GM20431 (cell line): ENCODE data around the gene CTSW.

Source experiments
- in situ Hi-C: fragments of 300-500 bp; cut with MseI, MboI; formaldehyde crosslinking; loops from one replicate; pipeline ENCODE4 v1.15.0; 2020; ENCODE audit warnings: low sequenced_read_pairs; ENCODE audit not compliant: unreplicated experiment

Gene CTSW

GRCh38 chr11:65898656-65899355 is 19.2 kb downstream of the CTSW start:
- in situ Hi-C loops, result no loop called here

DNA sequence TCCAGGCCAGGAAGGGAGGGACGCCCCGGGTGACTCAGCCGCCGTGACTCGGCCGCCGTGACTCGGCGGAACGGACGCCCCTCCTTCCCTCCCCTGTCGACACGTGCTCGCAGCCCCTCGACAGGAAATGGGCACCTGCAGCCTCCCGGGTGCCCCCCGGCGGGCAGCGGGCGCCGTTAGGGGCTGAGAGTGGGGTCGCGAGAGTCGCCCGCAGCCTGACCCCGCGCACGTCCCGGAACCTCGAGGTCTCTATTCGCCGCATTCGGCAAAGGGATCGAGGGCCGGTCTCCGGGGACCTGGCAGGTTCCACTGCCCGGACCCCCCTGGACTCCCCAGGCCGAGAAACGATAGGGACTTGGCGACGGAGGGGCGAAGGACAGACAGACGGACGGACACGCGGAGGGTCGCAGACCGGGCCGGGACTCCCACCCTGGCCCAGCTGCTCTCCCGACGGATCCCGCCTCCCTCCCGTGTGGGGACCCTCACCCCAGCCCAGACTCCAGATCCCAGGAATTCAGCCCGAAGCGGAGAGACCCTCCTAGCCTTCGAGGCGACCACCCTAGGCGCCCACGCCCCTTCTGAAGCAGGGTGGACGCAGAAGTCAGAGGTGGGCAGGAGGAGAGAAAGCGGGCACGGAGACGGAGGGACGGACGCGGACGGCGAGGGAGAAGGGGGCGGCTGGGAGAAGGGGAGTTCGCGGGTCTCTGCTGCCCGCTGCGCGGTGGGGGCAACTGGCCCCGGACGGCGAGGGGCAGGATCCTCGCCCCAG is 19.9 kb downstream of the CTSW start:
- in situ Hi-C loops, result no loop called here

DNA sequence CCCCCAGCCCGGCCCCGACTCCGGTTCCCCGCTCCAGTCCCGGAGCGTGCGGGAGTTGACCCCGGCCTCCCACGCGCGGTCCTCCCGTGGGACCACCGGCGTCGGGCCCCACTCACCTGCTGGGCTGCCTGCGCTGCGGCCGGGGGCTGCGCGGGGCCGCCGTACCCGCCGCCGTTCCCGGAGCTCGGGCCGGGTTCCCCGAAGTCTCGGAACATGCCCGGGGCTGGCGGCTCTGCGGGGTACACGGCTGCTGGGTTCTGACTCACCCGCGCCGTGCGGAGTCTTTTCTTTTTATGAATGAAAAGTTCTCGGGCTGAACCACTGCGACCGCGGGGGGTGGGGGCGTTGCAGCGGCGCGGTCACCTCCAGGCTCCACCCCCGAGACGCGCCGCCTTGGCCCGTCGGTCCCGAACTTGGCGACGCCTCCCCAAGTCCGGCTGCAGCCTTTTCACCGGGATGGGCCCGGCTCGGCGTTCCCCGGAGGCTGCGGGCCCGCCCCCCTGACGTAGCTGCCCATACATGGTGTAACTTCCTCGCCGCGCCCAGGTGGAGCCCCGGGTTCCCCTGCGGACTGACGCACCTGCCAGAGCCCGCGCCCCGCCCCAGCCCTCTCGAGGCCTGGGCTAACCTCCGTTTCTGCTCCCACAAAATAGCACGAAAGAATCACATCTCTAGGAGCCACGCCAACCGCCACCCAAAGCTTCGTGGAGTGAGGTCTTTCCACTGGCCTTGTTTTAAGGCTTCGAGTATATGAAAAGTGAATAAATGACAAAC is 20.7 kb downstream of the CTSW start, which contains the start of gene FOSL1:
TSS of gene FOSL1 (minus strand) at position 264 of the 774 bp plus-strand sequence. CDS start at position 215, 49 bp downstream.
- in situ Hi-C loops, result no loop called here

DNA sequence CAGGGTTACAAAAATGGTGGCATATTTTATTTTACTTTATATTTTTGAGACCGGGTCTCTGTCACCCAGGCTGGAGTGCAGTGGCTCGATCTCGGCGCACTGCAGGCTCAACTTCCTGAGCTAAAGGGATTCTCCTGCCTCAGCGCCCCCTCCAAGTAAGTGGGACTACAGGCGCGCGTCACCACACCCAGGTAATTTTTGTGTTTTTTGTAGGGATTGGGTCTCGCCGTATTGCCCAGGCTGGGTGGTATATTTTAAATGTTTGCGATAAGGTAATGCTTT is 21.2 kb downstream of the CTSW start:
- in situ Hi-C loops, result no loop called here

- in situ Hi-C loops, result no loop called here
Observed at GRCh38 chr11:65903068-65903481, 23.4 kb downstream of the CTSW start.

DNA sequence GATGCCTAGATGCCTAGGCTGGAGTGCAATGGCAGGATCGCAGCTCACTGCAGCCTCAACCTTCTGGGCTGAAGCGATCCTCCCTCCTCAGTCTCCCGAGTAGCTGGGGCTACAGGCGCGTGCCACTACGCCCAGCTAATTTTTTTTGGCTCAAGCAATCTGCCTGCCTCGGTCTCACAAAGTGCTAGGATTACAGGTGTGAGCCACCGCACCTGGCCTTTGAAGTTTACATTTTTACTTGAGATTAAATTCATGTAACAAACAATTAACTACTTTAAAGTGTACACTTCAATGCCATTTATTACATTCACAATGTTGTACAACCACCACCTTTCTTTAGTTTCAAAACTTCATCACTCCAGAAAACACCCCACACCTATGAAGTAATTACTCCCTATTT is 24.1 kb downstream of the CTSW start:
- in situ Hi-C loops, result no loop called here

DNA sequence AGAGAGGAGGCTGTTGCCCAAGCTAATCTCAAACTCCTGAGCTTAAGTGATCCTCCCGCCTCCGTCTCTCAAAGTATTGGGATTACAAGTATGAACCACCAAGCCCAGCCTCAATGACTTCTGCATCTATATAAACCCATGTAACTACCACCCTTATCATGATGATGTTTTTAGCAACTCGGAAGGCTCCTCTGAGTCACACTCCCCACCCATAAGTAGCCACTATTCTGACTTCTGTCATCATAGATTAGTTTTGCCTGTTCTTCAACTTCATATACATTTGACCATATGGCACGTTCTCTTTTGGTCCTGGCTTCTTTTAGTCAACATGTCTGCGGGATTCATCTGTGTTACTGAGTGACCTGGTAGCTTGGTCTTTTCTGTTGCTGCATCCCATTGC is 27.0 kb downstream of the CTSW start:
- in situ Hi-C loops, result no loop called here

GRCh38 chr11:65907878-65908277 is 28.2 kb downstream of the CTSW start:
- in situ Hi-C loops, result no loop called here

GRCh38 chr11:65911682-65912568 is 32.3 kb downstream of the CTSW start:
- in situ Hi-C loops, result no loop called here

- in situ Hi-C loops, result no loop called here
Observed at GRCh38 chr11:65912845-65913244, 33.2 kb downstream of the CTSW start.

DNA sequence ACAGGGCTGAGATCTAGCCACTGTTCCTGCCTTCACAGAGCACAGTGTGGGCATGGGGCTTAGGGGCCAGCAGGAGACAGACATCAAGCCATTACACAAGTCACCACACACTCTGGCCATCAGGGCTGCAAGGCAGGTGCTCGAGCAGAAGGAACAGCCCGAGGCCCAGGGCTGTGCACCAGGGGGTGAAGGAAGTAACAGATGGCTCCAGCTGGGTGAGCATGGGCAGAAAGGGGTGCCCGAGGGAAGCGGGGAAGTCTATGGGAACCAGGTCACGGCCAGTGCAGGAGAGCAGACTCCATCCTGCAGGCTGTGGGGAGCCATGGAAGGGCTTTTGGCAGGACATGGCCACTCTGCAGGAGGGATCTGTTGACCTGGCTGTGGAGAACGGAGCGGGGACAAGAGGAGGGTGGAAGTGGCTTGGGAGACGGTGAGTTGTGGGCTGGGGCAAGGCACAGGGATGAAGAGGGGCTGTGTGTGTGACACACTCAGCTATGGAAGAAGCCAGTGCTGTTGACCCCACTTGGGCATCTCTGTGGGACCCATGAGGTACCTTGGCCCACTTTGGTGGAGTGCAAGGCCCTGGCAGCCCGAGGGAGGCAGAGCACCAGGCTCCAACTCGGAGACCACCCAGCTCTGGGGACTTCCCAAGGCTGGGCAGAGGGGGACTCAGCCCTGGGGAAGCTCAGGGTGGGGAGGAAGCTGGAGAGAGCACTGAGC is 35.6 kb downstream of the CTSW start:
- in situ Hi-C loops, result no loop called here

- in situ Hi-C loops, result no loop called here
Observed at GRCh38 chr11:65915821-65916251, 36.2 kb downstream of the CTSW start.

GRCh38 chr11:65916391-65916790 is 36.8 kb downstream of the CTSW start:
- in situ Hi-C loops, result no loop called here

- in situ Hi-C loops, result no loop called here
Observed at GRCh38 chr11:65917077-65917433, 37.4 kb downstream of the CTSW start.

DNA sequence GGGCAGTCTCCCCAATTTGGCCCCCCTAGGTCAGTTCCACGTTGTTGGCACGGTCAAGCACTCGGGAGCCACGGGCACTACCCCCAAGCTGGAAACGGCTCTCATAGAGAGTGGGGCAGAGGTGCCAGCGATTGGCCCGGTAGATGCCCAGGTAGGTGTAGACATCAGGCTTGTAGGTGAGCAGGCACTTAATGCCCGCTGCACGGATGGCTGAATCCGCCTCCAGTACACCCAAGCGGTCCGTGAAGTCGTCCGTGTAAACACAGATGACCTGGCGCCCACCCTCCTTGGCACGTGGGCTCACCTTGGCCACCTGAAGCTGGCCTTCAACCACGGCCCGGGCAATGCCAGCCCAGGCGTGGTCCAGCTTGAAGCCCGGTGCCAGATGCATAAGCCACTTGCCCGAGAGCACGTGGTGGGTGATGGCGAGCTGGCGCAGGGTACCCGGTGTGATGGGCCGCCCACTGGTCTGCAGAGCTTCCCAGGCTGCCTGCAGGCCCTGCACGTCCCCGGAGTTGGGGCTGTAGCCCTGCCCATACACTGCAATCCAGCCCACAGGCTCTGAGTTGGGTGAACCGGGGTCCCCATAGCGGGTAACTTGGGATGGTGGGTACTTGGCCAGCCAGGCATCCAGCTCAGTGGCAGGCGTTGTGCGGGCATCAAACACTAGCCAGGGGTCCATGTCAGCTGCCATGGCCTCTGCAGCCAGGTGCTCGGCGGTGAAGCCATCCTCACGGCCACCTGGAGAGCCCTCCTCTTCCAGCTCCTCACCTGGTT is 38.0 kb downstream of the CTSW start:
- in situ Hi-C loops, result no loop called here

DNA sequence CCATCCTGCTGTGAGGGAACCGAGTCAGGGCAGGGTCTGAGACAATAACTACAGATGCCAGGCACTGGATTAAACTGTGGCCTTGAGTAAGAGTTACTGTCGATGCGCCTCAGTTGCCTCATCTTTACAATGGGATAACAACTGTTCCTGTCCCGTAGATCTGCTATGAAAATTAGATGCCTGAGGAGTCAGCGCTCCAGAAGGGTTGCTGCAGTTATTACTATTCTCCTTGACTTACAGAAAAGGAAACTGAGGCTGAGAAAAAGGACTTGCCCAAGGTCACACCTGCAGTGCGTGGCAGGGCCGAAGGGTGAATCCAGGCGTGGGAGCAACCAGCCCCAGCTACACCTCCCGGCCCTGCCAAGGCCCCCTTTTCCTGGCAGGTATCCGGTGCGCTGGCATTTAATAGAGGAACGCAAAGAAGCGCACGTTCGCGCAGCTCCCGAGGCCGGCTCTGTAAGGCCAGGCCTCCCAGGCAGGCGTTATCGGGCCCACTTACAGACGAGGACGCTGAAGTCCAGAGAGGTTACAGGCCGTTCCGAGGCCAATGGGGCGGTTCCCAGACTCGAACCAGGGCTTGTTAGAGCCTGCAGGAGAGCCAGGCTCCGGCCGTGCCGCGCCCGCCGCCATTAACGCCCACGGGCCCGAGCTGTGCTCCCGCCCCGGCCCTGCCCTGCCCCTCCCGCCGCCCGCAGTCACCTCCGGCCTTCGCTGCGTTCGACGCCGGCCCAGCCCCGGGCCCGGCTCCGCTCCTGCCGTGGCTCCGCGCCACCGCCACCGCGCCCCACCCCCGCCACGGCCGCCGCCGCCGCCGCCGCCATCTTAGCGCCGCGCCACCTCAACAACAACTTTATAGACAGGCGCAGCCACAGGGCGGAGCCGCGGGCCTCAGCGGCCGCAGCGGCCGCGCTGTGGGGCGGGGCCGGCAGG is 38.8 kb downstream of the CTSW start, which contains the start of gene C11orf68:
TSS of gene C11orf68 (minus strand) at position 852 of the 930 bp plus-strand sequence. CDS start at position 821, 31 bp downstream.
- in situ Hi-C loops, result no loop called here

GRCh38 chr11:65919141-65919572 is 39.5 kb downstream of the CTSW start, which contains the start of gene DRAP1:
Gene DRAP1 (plus strand): TSS chr11:65919426. CDS start chr11:65919502, 76 bp downstream.
- in situ Hi-C loops, result no loop called here
